Measurements from ENCODE around the gene SLC4A3.
"Not testable (repeated sequence)": the region's sequence is repeated elsewhere in the genome, so short reads cannot be mapped to it uniquely, and the experiment has no call there.

Gene SLC4A3

GRCh38 chr2:219651656-219652055 is 24.2 kb downstream of the SLC4A3 start:
- DNase-seq: not testable (repeated sequence)

GRCh38 chr2:219656526-219656925 is 29.1 kb downstream of the SLC4A3 start:
- no peak for DNase-seq

GRCh38 chr2:219658196-219658846 is 30.9 kb downstream of the SLC4A3 start:
- DNase-seq: no peak

- no peak for DNase-seq
These were observed 31.4 kb downstream of the SLC4A3 start for GRCh38 chr2:219658874-219659273.

- DNase-seq: no peak
These were observed 33.9 kb downstream of the SLC4A3 start for GRCh38 chr2:219661197-219661954.

GRCh38 chr2:219661955-219662395 is 34.5 kb downstream of the SLC4A3 start:
- DNase-seq: no peak

- no peak for DNase-seq
These were observed 35.1 kb downstream of the SLC4A3 start for GRCh38 chr2:219662566-219662965.

- DNase-seq: no peak
These were observed 35.8 kb downstream of the SLC4A3 start for GRCh38 chr2:219663116-219663762.

- DNase-seq: no peak
These were observed 36.6 kb downstream of the SLC4A3 start for GRCh38 chr2:219664041-219664440.

GRCh38 chr2:219664944-219665343 is 37.5 kb downstream of the SLC4A3 start:
- no peak for DNase-seq

GRCh38 chr2:219665926-219666325 is 38.5 kb downstream of the SLC4A3 start:
- no peak for DNase-seq

GRCh38 chr2:219668316-219668715 is 40.9 kb downstream of the SLC4A3 start:
- DNase-seq: no peak

- DNase-seq: no peak
These were observed 43.0 kb downstream of the SLC4A3 start for GRCh38 chr2:219670386-219670785.

GRCh38 chr2:219671279-219671678 is 43.8 kb downstream of the SLC4A3 start:
- no peak for DNase-seq

GRCh38 chr2:219672406-219672805 is 45.0 kb downstream of the SLC4A3 start:
- no peak for DNase-seq

- DNase-seq: no peak
These were observed 47.8 kb downstream of the SLC4A3 start for GRCh38 chr2:219675221-219675620.

GRCh38 chr2:219676586-219676985 is 49.2 kb downstream of the SLC4A3 start:
- DNase-seq: no peak

- DNase-seq: no peak
These were observed 51.6 kb downstream of the SLC4A3 start for GRCh38 chr2:219679041-219679440.

- no peak for DNase-seq
These were observed 52.1 kb downstream of the SLC4A3 start for GRCh38 chr2:219679571-219679970.

- DNase-seq: no peak
These were observed 53.7 kb downstream of the SLC4A3 start for GRCh38 chr2:219680958-219681693.

- DNase-seq: no peak
These were observed 54.4 kb downstream of the SLC4A3 start for GRCh38 chr2:219681694-219682300.

GRCh38 chr2:219683474-219683873 is 56.0 kb downstream of the SLC4A3 start:
- not testable (repeated sequence) for DNase-seq
